Measurements from ENCODE around the gene EBF4.

Gene EBF4

DNA sequence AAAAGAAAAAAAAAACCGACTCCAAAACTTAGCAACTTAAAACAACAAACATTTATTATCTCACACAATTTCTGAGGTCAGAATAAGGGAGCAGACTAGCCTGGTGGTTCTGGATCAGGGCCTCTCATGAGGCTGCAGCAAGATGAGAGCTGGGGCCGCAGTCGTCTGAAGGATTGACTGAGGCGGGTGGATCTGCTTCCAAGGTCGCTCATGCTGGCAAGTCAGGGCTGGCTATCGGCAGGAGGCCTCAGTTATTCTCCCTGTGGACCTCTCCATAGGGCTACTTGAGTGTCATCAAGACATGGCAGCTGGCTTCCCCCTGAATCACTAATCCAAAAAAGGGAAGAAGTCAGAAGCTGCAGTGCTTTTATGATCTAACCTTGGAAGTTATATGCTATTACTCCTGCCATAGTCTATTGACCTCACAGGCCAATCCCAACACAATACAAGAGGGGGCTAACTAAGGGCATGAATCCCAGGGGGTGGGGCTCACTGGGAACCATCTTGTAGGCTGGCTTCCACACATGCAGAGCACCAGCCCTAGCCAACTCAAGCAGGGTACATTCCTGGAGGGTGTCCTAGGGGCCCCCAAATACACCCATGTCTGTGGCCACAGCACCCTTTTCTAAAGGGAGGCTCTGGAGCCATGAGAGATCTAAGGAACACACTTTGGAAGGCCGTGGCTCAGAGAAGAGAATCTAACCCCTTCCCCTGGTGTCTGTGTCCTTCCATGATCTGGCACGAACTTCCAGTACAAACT, 11.3 kb downstream of the EBF4 start:
- DNase-seq, result no peak

- DNase-seq, result no peak
Observed at GRCh38 chr20:2705931-2706645, 13.5 kb downstream of the EBF4 start.

DNA sequence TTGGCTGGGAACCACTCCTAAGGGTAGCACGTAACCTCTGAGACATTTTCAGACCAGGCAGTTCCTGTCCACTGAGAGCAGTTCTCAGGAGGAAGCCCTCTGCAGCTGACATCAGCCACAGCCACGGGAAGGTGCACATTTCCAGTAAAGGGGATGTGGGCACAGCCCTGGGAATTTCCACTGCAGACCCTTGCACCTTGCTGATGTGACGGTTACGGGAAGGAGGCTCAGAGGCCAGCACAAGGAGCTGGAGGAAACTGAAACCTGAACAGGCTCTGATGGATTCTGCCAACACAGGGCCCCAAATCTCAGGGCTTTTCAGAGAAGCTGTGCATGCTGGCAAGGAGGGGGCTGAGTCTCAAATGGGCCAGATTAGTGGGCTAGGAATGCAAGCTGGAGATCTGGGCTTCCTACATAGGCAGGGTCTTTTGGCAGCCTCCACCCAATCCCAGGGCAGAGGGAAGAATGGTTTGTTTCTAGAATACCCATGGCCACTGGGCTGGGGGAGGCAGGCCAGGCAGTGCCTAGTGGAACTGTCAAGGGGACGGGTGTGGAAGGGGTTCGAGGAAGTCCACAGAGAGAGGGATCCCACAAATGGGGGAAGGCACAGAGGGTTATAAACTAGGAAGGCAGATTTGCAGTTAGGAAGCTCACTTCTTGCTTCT, 14.2 kb downstream of the EBF4 start:
- DNase-seq, result peak in 1 of 2 experiments; percentile 19

DNA sequence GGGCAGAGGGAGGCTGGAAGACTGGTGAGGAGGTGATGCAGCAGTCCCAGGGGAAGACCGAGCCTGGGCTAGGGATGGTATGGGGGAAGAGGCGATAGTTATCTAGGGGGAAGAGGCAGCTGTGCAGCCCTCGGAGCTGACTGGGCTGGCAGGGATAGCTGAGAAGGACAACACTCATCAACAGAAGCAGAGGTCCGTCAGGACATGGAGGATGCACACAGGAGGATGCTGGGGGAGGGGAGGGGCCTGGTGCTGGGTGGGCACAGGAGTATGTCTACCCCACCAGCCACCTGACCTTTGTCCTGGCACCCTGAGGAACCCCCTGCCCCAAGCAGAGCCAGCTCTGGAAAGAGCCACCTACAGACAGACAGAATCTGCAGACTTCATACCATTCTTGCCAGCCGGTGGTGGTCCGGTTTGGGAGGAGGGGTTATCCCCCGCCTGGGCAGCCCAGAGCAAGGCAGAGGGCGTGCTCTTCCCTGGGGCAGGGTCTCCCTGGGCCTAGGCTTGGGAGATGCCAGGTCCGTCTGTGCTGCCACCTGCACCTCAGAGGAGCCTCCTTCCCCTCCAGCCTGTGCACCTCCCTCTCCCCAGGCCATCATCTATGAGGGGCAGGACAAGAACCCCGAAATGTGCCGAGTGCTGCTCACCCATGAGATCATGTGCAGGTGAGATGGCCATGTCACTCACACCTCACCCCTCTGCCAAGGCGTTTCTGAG, 14.9 kb downstream of the EBF4 start:
- no peak for DNase-seq

- DNase-seq, result no peak
Observed at GRCh38 chr20:2708073-2708415, 15.5 kb downstream of the EBF4 start.

- DNase-seq, result no peak
Observed at GRCh38 chr20:2708665-2709064, 16.1 kb downstream of the EBF4 start.

DNA sequence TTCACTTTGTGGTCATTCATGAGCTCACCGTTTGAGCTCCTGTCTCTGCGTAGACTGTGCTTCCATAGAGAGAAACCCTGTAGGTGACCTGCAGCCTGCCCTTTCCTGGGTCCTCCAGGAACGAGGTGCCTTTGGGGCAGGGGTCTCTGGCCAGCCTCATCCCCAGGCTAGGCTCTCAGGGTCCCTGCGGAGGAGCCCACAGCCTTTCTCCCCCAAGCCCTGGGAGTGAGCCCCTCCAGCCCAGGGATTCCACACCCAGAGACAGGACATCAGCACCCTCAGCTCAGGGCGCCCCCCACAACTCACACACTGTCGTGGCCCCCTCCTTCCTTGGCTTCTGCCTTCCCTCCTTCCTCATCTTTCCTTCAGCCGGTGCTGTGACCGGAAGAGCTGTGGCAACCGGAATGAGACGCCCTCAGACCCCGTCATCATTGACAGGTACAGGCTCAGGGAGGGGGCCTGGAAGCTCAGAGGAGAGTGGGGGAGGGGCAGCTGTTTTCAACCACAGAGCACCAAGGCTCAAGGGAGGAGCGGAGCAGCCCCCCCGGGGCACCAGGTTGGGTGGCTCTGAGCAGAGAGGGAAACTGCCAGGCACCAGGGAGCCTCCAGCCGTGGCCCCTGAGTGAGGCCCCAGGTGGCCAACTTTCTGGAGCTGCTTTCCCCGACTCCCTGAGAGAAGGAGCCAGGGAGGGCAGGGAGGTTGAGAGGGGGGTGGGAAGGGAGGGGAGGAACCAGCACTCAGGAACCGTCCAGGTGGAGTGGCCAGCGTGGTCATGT, 16.8 kb downstream of the EBF4 start:
- no peak for DNase-seq

GRCh38 chr20:2713285-2713684, 20.7 kb downstream of the EBF4 start:
- peak; percentile 61 to 74 for DNase-seq

- DNase-seq, result peak; percentile 37 to 60
Observed at GRCh38 chr20:2729251-2729713, 36.7 kb downstream of the EBF4 start.

- DNase-seq, result no peak
Observed at GRCh38 chr20:2729791-2730190, 37.2 kb downstream of the EBF4 start.

DNA sequence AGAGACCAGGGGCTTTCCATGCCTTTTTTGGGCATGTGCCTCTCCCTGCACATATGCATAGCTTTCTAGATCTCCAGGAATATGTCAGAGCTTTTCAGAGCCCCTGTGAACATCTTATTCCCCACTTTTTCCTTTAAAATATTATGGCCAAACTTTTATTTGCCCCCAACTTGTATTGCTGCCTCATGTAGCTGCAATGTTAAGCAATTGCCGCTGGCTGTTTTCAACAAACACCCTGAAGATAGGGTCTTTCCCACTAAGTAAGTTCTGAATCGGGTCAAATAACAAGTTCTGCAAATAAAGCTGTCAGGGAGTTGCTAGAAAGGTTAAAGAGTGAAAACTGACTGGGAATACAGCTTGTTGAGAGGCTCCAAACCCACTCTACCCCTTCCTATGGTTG, 42.3 kb downstream of the EBF4 start:
- no peak for DNase-seq

DNA sequence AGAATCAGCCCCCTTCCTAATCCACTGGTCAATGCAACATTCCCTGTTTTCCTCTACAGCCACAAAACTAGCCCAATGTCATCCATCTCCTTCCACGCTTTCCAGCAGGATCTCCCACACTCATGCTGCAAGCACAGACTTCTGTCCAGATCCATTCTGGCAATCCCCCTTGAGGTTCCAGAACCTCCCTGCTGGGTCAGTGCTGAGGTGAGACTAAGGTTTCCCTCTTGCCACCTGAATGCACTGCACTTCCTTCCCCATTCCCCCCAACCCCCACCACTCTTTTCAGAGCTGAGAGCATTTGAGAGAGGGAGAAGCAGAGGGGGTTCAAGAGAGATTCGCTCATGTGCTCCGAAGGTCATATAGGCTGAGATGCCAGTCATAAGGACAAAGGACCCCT, 43.9 kb downstream of the EBF4 start:
- no peak for DNase-seq

- DNase-seq, result no peak
Observed at GRCh38 chr20:2738331-2739041, 45.9 kb downstream of the EBF4 start.

DNA sequence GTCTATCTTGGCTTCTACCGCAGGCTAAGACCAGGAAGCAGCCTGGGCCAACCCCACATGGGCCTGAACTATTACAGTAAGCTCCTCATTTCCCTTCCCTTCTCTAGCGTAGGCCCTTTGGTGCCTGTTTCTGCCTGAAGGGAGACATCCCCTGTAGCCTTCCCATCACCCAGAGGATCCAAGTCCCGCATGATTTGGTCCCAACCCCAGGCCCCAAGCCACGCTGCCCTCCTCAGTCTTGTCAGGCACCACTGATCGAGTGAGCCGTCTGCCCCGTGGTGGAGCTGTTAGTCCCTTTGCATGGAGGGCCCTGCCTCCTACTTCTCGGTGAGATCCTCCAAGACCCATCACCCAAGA, 46.4 kb downstream of the EBF4 start:
- no peak for DNase-seq

DNA sequence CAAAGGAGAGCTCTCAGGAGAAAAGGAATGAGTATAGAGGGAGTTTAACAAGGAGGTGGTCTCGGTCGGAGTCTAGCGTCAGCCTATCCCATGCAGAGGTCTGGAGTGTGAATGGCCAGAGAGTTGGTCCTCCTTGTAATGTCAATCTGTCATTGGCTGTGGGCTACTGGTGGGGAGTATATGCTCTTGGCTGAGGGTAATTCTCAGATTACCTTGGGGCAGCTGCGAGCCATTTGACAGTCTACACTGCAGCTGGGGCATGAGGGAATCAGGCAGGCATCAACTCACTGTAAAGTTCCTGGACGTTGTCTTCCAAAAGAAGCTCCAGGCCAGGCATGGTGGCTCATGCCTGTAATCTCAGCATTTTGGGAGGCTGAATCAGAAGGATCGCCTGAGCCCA, 48.1 kb downstream of the EBF4 start:
- no peak for DNase-seq

DNA sequence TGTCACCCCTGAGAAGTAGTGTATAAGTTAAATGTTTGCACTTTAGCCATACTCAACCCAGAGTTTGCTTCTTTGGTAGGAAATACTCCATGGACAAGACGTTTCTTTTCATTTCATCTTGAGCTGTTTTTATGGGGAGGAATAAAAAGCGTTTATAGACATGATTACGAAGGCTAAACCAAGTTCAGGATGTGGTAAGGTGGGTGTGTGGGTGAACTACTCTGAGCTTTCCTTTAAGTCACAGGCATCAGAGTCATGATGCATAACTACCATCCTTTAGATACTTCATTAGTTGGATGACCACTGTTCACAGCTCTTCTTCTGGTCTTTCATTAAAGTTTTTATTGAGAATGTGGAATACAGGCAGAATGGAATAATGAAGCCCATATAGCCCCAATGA, 48.9 kb downstream of the EBF4 start:
- DNase-seq, result peak in 1 of 2 experiments; percentile 6

DNA sequence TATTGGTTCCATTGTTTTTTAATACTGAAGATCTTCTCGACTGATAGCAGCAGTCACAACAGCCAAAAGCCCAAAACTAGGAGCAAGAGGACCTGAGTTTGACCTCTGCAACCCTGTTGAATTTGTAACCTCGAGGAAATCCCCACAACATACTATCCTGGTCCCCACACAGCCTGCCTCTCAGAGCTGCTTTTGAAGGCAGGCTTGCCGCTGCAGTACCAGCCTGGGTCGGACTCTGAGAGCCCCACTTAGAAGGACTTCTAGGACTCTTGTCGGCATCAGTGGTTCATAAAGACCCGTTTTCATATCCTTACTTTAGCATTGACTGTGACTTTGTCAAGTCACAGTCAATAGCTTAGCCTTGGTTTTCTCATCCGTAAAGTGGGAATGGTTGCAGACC, 49.3 kb downstream of the EBF4 start:
- no peak for DNase-seq

GRCh38 chr20:2742431-2742830, 49.9 kb downstream of the EBF4 start:
- DNase-seq, result no peak

GRCh38 chr20:2742934-2743559, 50.5 kb downstream of the EBF4 start:
- peak; percentile 65 to 79 for DNase-seq

GRCh38 chr20:2745060-2745910, 52.7 kb downstream of the EBF4 start:
- DNase-seq, result no peak

All from Kasumi-1 (cell line).